GM19025 (cell line): ENCODE results near the gene MORN5.

Source experiments
- ATAC-seq: cut with Tn5 transposase; IDR thresholded peaks from one replicate; pipeline ENCODE4 v1.9.1; 2021; ENCODE audit warnings: mild to moderate bottlenecking, low read depth, moderate library complexity; ENCODE audit not compliant: unreplicated experiment

Gene MORN5

GRCh38 chr9:122124048-122124447, 35.7 kb upstream of the MORN5 start:
- no peak for ATAC-seq

- ATAC-seq = no peak
These were observed 35.2 kb upstream of the MORN5 start for GRCh38 chr9:122124528-122124927.

GRCh38 chr9:122125158-122125508, 34.6 kb upstream of the MORN5 start:
- no peak for ATAC-seq

GRCh38 chr9:122125509-122126330, 34.0 kb upstream of the MORN5 start:
- no peak for ATAC-seq

- no peak for ATAC-seq
These were observed 33.1 kb upstream of the MORN5 start for GRCh38 chr9:122126331-122127261.

- no peak for ATAC-seq
These were observed 32.3 kb upstream of the MORN5 start for GRCh38 chr9:122127396-122127798.

GRCh38 chr9:122128007-122128968, 31.4 kb upstream of the MORN5 start:
- no peak for ATAC-seq

GRCh38 chr9:122128969-122129343, 30.8 kb upstream of the MORN5 start:
- no peak for ATAC-seq

GRCh38 chr9:122129969-122130368, 29.7 kb upstream of the MORN5 start:
- no peak for ATAC-seq

GRCh38 chr9:122130837-122131236, 28.9 kb upstream of the MORN5 start:
- ATAC-seq = no peak

GRCh38 chr9:122131401-122132001, 28.2 kb upstream of the MORN5 start:
- ATAC-seq = no peak

GRCh38 chr9:122132539-122132938, 27.2 kb upstream of the MORN5 start:
- no peak for ATAC-seq

GRCh38 chr9:122133263-122133983, 26.3 kb upstream of the MORN5 start:
- ATAC-seq = no peak

GRCh38 chr9:122133984-122134535, 25.6 kb upstream of the MORN5 start:
- ATAC-seq = no peak

- ATAC-seq = no peak
These were observed 24.7 kb upstream of the MORN5 start for GRCh38 chr9:122134822-122135528.

GRCh38 chr9:122135529-122135859, 24.2 kb upstream of the MORN5 start:
- no peak for ATAC-seq

GRCh38 chr9:122138560-122139268, 21.0 kb upstream of the MORN5 start:
- no peak for ATAC-seq
